AG20443 (cell line): ENCODE data around the gene CHD5.

ENCODE experiments used
- DNase-seq: peaks from one replicate; pipeline ENCODE4 v3.0.0; 2012; ENCODE audit warnings: low spot score, mixed read lengths

Gene CHD5

DNA sequence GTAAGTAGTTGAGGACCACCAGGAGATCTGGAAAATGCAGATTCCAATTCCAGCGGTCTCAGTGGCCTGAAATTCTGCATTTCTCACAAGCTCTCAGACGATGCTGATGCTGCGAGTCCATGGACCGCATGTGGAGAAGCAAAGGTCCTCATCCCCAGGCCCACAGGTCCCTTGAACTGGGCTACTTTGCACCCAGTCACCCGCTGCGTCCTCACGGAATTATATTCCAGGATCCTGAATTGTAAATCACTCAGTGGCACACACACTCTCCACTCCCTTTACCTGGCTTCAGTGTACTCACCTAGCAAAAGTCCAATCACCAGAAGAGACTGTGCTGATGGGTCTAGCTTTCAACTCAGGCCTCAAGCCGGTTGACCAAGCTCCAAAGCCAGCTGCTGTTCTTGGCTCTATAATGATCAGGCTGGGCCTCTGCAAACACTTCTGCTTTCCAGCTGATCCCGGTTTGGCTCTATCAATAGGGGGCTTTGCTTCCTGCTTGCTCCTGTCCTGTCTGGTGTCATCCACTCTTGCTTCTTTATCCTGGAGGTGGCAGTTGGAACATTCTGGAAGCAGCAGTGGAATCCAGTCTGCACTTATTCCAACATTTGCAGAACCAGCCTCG lies 20.2 kb upstream of the CHD5 start:
- DNase-seq, result no peak

DNA sequence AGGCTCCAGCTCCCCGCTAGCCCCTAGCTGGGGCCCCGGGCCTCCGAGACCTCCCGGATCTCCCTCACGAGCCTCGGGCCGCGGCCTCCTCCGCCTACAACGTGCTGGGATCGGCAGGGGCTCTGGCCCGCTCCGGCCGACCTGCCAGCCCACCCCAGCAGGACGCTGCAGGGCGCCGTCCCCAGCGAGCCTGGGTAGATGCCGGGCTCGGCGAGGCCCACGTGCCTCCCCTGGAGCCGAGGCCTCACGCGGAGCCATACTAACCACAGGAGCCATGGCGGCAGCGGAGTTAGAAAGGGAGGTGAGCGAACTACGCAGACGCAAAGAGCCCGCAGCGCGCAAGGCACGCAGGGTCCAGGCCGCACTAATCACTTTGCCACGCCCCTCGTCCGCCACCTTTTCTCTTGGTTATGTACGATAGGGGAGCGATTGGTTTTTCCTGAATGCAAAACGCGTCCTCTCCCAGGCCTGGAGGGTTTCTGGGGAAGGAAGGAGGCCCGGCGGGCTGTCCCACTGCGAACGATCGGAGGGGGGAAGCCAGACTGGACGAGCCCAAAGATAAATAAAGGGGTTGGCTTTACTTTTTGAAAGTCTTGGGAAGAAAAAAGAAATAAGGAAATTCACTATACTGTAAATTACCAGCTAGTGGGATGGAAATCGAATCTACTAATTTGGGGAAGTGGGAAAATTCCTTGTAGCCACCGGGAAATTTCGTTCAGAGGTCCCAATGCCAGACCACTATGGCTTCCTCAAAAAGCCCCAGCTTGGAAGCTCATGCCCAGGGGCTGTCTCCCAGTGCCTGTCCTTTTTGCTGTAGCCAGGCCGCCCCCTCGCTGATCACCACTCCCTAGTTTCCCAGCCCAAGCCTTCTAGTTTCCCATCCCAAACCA lies 19.4 kb upstream of the CHD5 start, which contains the start of gene RPL22:
RPL22 (minus strand) TSS at position 298 of the 890 bp plus-strand sequence; CDS start at position 276, 22 bp downstream.
- peak; percentile 98 for DNase-seq

DNA sequence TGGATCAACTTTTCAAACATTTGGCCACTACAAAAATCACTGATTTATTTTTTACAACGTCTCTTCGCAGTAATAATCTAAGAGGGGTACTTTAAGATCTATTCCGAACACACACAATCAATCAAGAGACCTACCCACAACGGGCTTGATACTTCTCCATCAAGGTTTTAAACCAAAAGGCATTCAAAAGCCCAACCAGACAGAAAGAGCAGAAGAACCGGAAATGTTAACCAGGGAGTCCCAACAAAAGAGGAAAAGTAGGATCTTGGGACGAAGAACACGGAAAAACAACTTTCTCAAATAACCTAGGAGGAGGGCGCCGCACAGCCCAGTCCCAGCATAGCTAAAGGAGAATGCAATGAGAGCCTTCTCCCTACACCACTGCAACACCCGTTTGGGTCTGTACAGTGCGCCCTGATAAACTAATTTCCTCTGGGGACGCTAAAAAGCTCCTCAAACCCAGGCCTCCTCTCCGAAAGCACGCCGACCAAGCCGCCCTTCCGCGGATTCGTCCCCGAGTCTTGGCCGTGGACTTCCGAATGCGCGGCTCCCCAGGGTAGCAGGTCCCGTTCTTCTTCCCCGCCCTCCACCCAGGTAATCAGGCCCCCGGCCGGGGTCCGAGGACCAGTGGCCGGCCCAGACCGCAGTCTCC lies 18.7 kb upstream of the CHD5 start:
- no peak for DNase-seq

DNA sequence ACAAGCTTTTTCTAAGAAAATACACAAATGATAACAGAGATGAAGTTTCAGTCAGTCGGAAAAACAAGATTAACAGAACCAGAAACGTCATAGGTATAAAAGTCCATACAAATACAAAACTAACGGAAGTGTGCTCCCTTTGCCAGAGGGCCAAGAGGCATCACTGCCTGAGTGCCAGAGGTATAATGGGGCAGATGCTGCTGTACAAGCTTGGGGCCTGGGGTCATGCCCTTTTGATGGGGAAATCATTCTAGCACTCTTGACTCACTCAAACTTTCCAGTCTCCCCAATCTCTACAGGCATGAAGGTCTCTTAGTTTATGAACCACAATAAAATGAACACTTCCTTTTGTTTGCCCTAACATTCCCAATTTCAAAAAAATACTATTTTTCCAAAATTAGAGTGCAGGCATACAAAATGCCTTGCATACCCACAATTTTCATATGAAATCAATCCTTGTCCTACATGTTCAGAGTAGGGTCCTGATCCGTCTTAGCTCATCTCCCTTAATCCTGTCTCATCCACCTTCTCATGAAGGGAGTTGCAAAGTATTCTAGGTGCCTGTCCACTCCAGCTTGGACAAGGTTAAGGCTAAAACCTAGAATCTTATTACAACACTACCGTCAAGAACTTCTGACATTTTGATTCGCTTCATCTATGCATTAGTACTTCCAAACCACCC lies 17.8 kb upstream of the CHD5 start:
- no peak for DNase-seq

DNA sequence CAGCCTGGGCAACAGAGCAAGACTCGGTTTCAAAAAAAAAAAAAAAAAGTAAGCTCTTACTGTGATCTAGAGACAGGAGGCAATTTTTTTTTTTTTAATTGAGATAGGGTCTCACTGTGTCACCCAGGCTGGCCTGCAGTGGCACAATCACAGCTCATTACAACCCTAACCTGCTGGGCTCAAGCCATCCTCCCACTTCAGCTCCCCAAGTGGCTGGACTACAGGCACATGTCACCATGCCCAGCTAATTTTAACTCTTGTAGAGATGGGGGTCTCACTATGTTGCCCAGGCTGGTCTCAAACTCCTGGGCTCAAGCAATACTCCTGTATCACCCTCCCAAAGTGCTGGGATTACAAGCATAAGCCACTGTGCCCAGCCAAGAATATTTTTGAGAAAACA lies 11.8 kb upstream of the CHD5 start:
- no peak for DNase-seq

DNA sequence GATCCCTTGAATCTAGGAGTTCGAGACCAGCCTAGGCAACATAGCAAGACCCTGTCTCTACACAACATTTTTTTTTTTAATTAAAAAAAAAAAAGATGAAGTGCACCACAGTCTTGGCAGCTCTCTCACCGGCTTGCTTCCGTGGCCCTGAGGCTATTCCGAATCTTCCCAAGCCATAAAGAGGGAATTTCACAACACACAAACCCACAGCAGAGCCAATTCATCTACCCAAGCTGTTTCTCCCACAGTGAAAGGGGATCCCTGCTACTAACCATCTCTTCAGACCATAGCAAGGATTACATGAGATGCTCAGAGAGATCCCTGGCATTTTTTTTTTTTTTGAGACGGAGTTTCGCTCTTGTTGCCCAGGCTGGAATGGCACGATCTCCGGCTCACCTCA lies 8.3 kb upstream of the CHD5 start:
- DNase-seq, result peak; percentile 16

DNA sequence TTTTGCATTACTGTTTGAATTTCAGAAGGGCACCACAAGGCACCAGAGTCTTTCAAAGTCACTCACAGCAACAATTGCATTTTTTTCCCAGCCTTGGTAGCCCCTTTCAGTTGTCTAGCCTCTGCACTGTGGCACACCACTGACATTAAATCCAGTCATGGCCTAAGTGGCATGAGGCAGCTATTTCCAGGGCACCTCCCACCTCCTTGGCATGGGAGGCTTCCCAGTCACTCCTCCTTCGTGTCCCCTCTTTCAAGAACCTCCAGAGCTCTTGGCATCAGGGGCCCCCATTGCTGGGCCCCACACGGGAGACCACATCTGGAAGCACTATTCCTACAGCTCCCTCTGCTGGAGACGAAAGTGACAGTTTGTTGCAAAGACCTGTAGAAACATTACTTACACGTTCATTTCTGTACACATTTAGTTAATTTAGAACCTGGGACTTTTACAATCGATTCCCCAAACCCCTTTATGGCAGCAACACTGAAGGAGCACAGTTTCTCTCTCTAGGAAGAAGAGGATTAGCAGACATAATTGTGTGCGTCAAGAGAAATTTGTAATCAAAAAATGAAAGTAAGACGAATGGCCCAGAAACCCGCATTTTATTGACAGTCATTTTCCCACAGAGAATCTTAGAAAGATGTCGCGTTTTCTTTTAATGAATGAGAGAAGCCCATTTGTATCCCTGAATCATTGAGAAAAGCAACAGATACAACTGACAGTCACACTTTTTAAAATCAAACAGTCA lies 5.7 kb upstream of the CHD5 start:
- peak; percentile 28 for DNase-seq

DNA sequence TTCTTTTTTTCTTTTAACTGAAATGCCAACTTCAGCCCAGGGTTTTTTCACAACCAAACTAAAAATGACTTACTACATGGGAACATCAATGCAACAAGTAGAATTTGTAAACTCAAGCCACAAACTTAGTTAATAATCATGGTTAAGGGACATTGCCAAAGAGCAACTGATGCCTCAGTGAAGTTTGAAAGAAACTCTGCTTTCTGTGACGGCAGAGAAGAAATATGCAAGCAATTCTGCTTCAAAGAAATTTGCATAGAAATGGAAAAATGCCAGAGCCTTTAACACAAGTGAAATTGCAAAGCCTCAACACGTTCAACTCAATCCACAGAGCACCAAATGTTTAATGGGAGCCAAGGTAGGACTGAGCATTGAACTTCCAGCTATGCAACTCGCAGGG lies 5.0 kb upstream of the CHD5 start:
- no peak for DNase-seq

DNA sequence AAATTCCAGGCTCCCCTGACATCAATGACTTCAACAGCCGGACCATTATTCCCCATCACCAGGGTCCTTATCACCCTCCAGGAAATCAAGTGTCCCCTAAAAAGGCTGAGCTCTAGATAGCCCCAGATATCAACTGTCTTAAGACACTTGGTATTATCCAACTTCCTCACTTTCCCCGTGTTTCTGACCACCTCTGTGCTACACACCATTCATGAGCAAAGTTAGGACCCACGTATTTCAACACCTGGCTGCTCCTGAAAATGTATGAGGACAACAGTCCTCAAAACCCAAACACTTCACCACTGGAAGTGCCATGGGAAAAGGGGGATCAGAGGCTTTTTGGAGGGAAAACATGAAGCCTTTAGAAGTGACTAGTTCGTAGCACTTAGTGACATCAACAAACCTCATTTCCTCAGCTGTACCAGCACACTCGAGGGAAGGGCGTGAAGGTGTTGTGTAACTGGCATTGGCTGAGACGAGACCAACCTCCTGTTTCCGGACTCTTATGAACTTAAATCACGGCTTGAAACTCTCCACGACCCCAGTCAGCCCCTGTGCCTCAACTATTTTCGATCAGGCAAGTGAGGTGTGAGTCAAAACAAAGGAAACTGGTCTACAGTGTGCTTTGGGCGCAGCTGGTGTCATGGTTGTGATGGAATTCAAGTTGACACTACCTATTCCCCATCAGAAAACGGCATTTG lies 4.1 kb upstream of the CHD5 start:
- DNase-seq, result no peak

DNA sequence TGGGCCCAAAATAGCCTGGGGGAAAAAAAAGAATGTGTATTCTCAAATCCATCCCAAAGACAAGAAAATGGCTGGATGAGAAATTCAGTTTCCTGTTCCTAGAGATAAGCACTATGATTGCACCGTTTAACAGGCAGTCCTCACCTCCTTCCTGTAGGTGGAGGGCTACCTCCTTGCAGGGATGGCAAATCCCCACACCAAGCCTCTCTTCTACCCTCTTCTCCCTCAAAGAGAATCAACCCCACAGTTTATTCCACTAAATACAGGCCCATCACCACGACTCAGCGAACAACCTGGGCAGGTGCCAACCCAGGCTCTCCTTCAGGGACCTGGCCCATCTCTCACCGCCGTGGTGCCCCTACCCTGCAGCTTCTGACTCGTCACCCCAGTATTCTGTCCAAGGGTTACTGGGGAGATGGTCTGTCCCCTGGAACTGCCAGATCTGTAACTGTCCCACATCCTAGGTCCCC lies 3.4 kb upstream of the CHD5 start:
- DNase-seq, result peak; percentile 11

DNA sequence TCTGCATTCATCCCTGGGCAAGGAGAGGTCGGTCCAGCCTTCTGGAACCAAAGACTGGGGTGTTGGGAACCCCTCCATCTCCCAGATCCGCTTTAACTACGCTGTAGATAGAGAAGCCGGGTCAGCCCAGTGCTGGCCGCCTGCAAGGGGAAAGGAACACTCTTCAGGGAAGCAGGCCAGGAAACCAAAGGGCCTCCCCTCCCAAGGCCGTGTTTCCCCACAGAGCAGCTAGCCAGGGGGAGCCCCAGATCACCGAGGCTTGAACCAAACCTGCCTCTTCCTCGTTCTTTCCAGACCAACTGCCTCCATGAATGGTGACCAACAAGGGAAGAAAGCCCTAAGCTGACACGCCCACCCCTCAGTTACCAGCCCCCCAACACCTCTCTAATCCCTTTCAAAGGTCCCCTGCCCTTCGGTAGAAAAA lies 1.2 kb upstream of the CHD5 start:
- peak; percentile 32 for DNase-seq

DNA sequence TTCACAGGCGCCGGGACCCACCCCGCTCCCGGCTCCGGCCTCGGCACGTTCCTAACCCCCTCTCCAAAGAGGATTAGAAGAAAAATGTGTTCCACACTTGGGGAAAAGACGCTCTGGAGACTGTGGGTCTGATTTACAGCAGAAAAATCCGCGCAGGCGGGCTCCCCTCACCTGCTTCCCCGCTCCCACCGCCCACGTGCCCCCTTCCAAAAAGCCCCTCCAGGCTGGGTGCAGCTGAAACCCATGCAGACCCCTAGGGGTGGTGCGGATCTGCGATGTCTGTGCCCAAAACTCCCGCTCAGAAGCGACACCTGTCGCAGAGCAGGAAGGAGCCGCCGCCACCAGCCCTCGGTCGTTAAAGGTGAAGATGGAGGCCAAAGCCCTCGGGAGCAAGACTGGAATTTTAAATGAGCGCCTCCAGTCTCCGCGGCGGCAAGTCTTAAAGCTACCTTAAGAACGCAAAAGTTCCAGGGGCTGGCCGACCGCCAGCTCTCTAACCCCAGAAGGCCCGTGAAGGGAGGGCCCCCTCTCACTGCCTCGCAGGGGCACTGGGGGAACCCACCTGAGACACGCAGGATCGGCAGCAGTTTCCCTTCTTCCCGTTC lies 688 bp upstream of the CHD5 start:
- DNase-seq, result peak; percentile 10

DNA sequence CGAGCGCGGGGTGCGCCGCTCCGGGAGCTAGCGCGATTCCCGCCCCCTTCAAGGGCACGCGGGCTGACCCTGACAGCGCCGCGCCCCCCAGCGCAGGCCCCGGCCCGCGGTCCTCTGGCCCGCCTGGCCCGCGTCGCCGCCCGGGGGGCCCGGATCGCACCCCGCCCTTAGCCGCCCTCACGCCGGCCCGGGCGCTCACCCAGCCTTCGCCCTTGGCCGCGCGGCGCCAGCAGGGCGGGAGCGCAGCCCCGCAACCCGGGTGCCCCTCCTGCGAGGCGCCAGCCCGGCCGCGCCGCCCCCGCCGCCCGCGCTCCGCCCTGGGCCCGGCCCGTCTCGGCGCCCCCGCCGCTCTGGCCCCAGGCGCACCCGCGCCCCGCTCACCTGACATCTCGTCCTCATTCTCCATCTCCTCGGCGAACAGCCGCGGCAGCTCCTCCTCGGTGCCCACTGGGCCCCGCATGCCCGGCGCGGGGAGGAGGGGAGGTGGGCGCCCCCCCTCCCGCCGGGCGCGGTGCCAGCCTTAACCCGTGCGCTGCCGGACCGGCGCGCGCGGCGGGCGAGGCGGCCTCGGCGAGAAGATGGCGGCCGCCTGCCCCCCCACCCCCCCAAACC lies 451 bp downstream of the CHD5 start:
- DNase-seq, result peak; percentile 24

DNA sequence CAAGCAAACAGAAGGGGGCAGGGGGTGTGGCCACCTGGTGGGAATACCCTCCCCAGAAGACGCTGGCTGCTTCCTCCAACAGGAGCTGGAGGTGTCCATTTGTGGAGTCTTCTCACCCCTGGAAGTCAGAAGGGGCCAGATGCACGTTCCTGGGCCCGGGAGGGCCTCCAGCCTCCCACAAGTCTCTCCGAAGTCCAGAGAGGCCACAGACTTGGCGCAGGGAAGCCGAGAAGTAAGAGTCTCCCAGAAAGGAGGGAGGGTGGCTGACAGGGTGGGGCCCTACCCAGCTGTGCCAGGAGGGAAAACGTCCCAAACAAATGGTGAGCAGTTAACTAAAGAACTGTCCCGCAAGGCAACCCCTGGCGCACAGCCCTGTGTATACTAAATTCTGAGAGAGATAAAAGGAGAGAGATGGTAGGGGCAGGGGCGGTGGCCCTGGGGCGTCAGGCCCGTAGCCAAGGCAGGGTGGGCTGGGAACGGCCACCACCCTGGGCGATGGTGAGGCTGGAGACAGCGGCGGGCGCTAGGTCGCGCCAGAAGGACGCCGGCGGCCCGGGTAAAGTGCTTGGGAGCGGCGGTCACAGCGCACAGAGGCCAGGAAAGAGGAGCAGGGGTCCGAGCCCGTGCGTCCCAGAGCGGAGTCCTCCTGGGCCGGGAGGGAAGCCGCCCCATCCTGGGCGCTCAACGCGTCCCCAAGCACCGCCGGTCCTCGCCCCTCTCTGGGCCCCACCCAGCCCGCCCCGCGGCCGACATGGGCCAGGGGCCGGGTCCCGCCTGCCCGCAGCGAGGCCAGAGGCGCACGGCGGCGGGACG lies 1.2 kb downstream of the CHD5 start:
- DNase-seq, result peak; percentile 22

DNA sequence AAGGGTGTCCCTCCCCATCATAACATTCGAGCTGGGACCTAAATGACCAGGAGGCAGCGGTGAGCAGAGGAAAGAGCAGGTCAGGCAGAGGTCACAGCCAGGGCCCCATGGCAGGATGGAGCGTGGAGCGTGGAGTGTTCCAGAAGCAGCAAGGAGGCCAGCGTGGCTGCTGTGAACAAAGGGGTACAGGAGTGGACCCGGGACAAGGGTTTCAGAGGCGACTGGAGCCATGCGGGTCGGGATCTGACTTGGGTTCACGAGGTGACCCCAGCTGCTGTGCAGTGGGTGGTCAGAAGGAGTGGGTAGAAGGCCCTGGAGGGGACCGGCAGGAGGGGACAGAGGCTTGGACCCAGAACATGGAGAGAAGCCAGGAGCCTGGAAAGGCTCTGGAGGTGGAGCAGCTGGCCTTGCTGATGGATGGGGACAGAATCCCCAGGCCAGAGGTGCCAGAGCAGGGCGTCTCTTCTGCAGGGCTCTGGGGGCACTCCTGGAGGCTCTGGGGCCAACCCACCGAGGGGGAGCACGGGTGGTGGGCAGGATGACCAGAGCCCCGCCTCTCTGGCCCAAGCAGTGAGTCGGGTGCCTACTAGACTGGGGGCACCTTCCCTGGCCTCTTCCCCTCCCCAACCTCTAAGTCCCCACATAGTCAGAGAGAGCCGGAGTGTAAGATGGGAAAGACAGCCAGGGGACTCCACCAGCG lies 2.3 kb downstream of the CHD5 start:
- peak; percentile 11 for DNase-seq

DNA sequence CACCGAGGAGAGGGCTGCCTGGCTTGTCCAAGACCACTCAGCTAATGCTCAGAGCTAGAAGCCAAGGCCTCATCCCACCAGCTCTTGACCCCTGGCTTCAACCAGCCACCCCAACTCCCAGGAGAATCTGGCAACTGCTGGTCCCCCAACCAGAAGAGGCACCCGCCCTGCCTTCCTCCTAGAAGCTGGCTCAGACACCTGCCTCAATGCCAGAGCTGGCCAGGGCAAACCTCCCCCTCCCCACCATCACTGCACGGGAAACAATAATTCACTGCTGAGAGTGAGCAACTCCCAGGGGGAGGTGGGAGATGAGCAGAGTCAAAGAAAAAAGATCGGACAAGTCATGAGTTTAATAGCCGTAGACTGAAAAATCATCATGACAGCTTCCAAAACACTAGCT lies 3.3 kb downstream of the CHD5 start:
- no peak for DNase-seq

DNA sequence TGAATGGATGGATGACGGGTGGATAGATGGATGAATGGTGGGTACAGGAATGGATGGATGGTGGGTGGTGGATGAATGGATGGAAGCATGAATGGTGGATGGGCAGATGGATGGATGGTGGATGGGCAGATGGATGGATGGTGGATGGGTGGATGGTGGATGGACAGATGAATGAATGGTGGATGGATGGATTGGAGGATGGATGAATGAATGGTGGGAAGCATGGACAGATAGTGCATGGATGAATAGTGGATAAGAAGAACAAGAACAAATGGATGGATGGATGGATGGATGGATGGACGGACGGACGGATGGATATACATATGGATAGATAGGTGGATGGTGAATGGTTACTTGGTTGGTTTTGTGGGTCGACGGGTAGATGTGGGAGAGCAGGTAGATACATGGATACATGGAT lies 4.7 kb downstream of the CHD5 start:
- no peak for DNase-seq

DNA sequence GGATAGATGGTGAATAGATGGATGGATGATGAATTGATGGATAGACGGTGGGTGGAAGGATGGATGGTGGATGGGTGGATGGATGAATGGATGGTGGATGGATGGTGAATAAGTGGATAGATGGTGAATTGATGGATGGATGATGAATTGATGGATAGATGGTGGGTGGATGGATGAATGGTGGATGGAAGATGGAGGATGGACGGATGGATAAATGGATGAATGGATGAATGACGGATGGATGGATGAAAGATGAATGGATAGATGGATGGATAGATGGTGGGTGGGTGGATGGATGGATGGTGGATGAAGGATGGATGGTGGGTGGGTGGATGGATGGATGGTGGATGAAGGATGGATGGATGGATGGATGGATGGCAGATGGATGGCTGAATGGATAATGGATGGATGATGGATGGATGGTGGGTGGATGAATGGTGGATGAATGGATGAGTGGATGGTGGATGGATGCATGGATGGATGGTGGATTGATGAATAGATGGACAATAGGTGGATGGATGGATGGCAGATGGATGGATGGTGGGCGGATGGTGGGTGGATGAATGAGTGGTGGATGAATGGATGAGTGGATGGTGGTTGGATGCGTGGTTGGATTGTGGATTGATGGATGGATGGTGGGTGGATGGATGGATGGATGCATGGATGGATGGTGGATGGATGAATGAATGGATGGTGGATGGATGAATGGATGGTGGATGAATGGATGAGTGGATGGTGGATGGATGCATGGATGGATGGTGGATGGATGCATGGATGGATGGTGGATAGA lies 5.3 kb downstream of the CHD5 start:
- no peak for DNase-seq
